ENCODE results near the gene HSBP1L1. TPM values are rescaled to one million over a fixed set of nuclear protein-coding genes. Genes with fewer than 3 reads are reported as not detected.
A peak's percentile ranks its signal among the peaks of the same experiment; 100 is the strongest.

HSBP1L1 gene
- total RNA-seq, 1 experiment from 2014 or later, result 49.4 TPM

DNA sequence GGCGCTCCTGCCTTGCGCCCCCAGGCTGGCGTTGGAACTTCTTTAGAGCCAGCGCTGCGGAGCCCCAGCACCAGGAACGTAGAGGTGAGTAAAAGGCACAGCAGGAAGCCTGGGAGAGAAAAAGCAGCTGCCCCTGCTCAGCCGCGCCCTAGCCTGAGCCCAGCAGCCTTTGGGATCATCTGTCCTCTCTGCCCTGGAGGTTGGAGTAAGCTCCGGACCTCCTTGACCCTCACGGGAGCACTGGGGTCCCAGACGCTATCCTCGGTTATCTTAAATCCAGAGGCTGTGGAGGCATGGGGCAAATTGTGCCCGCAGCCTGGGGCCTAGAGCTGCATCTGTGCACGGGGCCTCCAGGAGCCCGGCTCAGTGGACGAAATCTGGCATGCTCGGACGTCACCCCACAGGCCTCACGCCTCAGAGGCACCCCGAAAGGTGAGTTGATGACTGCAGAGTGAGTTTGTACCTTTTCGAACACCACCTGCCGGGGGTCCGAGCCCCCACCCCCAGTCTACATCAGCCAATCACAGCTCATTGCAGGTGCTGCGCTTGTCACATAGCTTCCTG is 11.4 kb upstream of the HSBP1L1 start:
- no peaks in the 10 kb centered on the region for H3K9me3 Mint-ChIP-seq (ENCODE audit: unreplicated experiment)
- POLR2A ChIA-PET, result interaction anchor here (1.2 kb wide), 1 partner anchor 39 kb away, joined by 4 read pairs; no protein-coding TSS in a partner anchor
- DNase-seq (ENCODE audit: unreplicated experiment), result no peak
- no peaks in the 10 kb centered on the region for H3K27me3 Mint-ChIP-seq (ENCODE audit: insufficient read depth, unreplicated experiment)
- intact Hi-C loops (cut with micrococcal nuclease), result no loop called here
- peaks cover 16% of the 10 kb centered on the region for H3K4me1 Mint-ChIP-seq (ENCODE audit: insufficient read depth, unreplicated experiment)
- H3K36me3 Mint-ChIP-seq (ENCODE audit: insufficient read depth, unreplicated experiment), result peaks cover 8% of the 10 kb centered on the region
- CTCF ChIA-PET, result no interaction called here
- H3K4me3 Mint-ChIP-seq (ENCODE audit: unreplicated experiment), result no peak overlapping the region
- H3K27ac Mint-ChIP-seq (ENCODE audit: low read depth, unreplicated experiment), result no peak overlapping the region
- BruUV-seq (replicated peaks), result no TSS peak
- TF ChIP-seq, protein P1, sequence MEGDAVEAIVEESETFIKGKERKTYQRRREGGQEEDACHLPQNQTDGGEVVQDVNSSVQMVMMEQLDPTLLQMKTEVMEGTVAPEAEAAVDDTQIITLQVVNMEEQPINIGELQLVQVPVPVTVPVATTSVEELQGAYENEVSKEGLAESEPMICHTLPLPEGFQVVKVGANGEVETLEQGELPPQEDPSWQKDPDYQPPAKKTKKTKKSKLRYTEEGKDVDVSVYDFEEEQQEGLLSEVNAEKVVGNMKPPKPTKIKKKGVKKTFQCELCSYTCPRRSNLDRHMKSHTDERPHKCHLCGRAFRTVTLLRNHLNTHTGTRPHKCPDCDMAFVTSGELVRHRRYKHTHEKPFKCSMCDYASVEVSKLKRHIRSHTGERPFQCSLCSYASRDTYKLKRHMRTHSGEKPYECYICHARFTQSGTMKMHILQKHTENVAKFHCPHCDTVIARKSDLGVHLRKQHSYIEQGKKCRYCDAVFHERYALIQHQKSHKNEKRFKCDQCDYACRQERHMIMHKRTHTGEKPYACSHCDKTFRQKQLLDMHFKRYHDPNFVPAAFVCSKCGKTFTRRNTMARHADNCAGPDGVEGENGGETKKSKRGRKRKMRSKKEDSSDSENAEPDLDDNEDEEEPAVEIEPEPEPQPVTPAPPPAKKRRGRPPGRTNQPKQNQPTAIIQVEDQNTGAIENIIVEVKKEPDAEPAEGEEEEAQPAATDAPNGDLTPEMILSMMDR (IDR thresholded peaks at IDR 0.05; ENCODE audit: unreplicated experiment), result no peak

DNA sequence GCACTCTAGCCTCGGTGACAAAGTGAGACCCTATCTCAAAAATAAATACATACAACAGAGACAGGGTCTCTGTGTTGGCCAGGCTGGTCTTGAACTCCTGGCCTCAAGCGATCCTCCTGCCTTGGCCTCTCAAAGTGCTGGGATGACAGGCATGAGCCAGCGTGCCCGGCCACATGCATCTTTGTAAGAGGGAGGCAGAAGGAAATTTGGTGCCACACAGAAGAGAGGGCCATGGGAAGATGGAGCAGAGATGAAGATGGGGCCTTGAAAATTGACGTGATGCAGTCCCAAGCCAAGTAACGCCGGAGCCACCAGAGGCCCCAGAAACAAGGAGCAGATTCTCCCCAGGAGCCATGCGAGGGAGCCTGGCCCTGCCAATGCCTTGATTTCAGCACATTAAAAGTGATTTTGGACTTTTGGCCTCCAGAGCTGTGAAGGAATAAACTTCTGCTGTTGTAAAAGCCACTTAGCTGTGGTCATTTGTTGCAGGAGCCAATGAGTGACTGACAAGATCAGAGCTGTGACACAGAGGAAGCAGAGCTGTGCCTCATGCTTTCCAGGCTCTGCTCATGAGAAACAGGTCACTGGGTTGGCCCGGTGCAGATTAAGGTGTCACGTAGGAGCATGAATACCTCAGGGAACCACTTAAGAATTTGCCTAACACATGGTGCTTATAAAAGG is 10.3 kb upstream of the HSBP1L1 start:
- Mint-ChIP-seq H3K27me3 (ENCODE audit: insufficient read depth, unreplicated experiment) (no peaks in the 10 kb centered on the region), H3K27ac (ENCODE audit: low read depth, unreplicated experiment) (no peak overlapping the region), H3K9me3 (ENCODE audit: unreplicated experiment) (no peaks in the 10 kb centered on the region), H3K36me3 (ENCODE audit: insufficient read depth, unreplicated experiment) (peaks cover 1% of the 10 kb centered on the region), H3K4me3 (ENCODE audit: unreplicated experiment) (no peak overlapping the region), H3K4me1 (ENCODE audit: insufficient read depth, unreplicated experiment) (peaks cover 16% of the 10 kb centered on the region)
- DNase-seq (ENCODE audit: unreplicated experiment), result no peak
- intact Hi-C loops (cut with micrococcal nuclease), result no loop called here
- CTCF ChIA-PET, result no interaction called here
- TF ChIP-seq, protein P1 (IDR thresholded peaks at IDR 0.05; ENCODE audit: unreplicated experiment), result no peak
- BruUV-seq (replicated peaks), result no TSS peak
- POLR2A ChIA-PET, result interaction anchor here (1.2 kb wide), 1 partner anchor 38 kb away, joined by 4 read pairs; no protein-coding TSS in a partner anchor

DNA sequence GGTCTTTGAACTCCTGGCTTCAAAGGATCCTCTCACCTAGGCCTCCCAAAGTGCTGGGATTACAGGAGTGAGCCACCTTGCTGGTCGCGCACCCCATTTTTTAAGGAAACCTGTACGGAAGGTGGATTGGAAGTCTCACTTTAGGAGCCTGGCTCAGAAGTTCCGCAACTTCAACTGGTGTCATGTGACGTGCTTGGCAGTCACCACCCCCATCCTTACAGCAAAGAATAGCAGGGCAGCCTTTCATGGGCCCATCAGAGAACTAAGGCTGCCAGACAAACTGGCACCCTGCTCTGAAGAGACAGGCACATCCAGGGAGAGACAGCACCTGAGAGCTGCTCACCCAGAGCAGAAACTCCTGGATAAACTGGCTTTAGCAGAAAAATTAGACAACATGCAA is 9.7 kb upstream of the HSBP1L1 start:
- no peaks in the 10 kb centered on the region for H3K9me3 Mint-ChIP-seq (ENCODE audit: unreplicated experiment)
- TF ChIP-seq, protein P1 (IDR thresholded peaks at IDR 0.05; ENCODE audit: unreplicated experiment), result no peak
- no peaks in the 10 kb centered on the region for H3K27me3 Mint-ChIP-seq (ENCODE audit: insufficient read depth, unreplicated experiment)
- intact Hi-C loops (cut with micrococcal nuclease), result no loop called here
- no TSS peak for BruUV-seq (replicated peaks)
- H3K36me3 Mint-ChIP-seq (ENCODE audit: insufficient read depth, unreplicated experiment), result no peaks in the 10 kb centered on the region
- no peak for DNase-seq (ENCODE audit: unreplicated experiment)
- CTCF ChIA-PET, result no interaction called here
- POLR2A ChIA-PET, result interaction anchor here (0.7 kb wide), 1 partner anchor 16 kb away, joined by 3 read pairs; no protein-coding TSS in a partner anchor
- H3K4me1 Mint-ChIP-seq (ENCODE audit: insufficient read depth, unreplicated experiment), result peaks cover 15% of the 10 kb centered on the region
- H3K4me3 Mint-ChIP-seq (ENCODE audit: unreplicated experiment), result no peak overlapping the region
- no peak overlapping the region for H3K27ac Mint-ChIP-seq (ENCODE audit: low read depth, unreplicated experiment)

DNA sequence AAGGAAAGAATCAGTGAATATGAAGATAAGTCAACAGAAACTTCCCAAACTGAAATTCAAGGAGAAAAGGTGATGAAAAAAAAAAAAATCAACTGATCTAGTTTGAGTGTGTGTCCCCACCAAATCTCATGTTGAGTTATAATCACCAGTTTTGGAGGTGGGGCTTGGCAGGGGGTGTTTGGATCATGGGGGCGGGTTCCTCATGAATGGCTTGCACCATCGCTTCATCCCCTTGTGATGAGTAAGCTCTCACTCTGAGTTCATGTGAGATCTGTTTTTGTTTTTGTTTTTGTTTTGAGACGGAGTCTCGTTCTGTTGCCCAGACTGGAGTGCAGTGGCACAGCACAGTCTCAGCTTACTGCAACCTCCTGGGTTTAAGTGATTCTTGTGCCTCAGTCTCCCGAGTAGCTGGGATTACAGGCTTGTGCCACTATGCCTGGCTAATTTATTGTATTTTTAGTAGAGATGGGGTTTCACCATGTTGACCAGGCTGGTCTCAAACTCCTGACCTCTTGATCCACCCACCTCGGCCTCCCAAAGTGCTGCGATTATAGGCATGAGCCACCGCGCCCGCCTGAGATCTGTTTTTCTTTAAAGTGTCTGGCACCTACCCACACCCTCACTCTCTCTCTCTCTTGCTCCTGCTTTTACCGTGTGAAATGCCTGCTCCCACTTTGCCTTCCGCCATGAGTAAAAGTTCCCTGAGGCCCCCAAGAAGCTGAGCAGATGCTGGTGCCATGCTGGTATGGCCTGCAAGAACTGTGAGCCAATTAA is 9.0 kb upstream of the HSBP1L1 start:
- Mint-ChIP-seq H3K27me3 (ENCODE audit: insufficient read depth, unreplicated experiment) (no peaks in the 10 kb centered on the region), H3K27ac (ENCODE audit: low read depth, unreplicated experiment) (no peak overlapping the region), H3K4me3 (ENCODE audit: unreplicated experiment) (no peak overlapping the region), H3K4me1 (ENCODE audit: insufficient read depth, unreplicated experiment) (peaks cover 16% of the 10 kb centered on the region), H3K36me3 (ENCODE audit: insufficient read depth, unreplicated experiment) (no peaks in the 10 kb centered on the region), H3K9me3 (ENCODE audit: unreplicated experiment) (no peaks in the 10 kb centered on the region)
- CTCF ChIA-PET, result no interaction called here
- intact Hi-C loops (cut with micrococcal nuclease), result no loop called here
- BruUV-seq (replicated peaks), result no TSS peak
- POLR2A ChIA-PET, result interaction anchor here (0.7 kb wide), 1 partner anchor 17 kb away, joined by 3 read pairs; no protein-coding TSS in a partner anchor
- DNase-seq (ENCODE audit: unreplicated experiment), result peak; percentile 39
- TF ChIP-seq, protein P1 (IDR thresholded peaks at IDR 0.05; ENCODE audit: unreplicated experiment), result no peak

Measured in MCF 10A (cell line).